Measurements from ENCODE around the gene RRH. TPM values are rescaled to one million over a fixed set of nuclear protein-coding genes. Genes with fewer than 3 reads are reported as not detected.
"Not testable (repeated sequence)": the region's sequence is repeated elsewhere in the genome, so short reads cannot be mapped to it uniquely, and the experiment has no call there.

Gene RRH
- total RNA-seq = 0.59 TPM in 1 of 2 replicates, not detected in the other

GRCh38 chr4:109827672-109828071 lies at the start of gene RRH:
Gene RRH, plus strand, starts transcription at chr4:109827972. Its CDS starts 56 bp downstream, at chr4:109828028.
- Mint-ChIP-seq H3K36me3 (ENCODE audit: low read depth) (peaks cover 25% of the 10 kb centered on the region), H3K27ac (no peak within 1 kb of the TSS), H3K27me3 (no peaks in the 10 kb centered on the region), H3K4me1 (no peaks in the 10 kb centered on the region), H3K9me3 (no peaks in the 10 kb centered on the region), H3K4me3 (no peak within 1 kb of the TSS)
- TF ChIP-seq CTCF (IDR thresholded peaks at IDR 0.05) = no peak
- POLR2A ChIA-PET = no interaction called here
- CTCF ChIA-PET = interaction anchor here (4.2 kb wide), 1 partner anchor 405 kb away, joined by 25 read pairs; no protein-coding TSS in a partner anchor
- ATAC-seq (ENCODE audit: low read depth) = no peak
- intact Hi-C loops (cut with micrococcal nuclease) = loop anchor here (5.0 kb wide), 1 partner anchor 150 kb away; no protein-coding TSS in a partner anchor
- DNase-seq = no peak

- H3K4me1 Mint-ChIP-seq; H3K27me3 Mint-ChIP-seq; H3K9me3 Mint-ChIP-seq; CTCF ChIA-PET; H3K27ac Mint-ChIP-seq; ATAC-seq (ENCODE audit: low read depth); intact Hi-C loops (cut with micrococcal nuclease); H3K4me3 Mint-ChIP-seq; POLR2A ChIA-PET; H3K36me3 Mint-ChIP-seq (ENCODE audit: low read depth); DNase-seq: not testable (repeated sequence)
Measured at GRCh38 chr4:109782092-109782491, 45.7 kb upstream of the RRH start.

GRCh38 chr4:109786846-109787245 lies 40.9 kb upstream of the RRH start:
- POLR2A ChIA-PET = no interaction called here
- Mint-ChIP-seq H3K27me3 (peaks cover 11% of the 10 kb centered on the region), H3K27ac (no peak overlapping the region), H3K4me3 (no peak overlapping the region), H3K4me1 (no peaks in the 10 kb centered on the region), H3K9me3 (peaks cover 5% of the 10 kb centered on the region), H3K36me3 (ENCODE audit: low read depth) (no peaks in the 10 kb centered on the region)
- ATAC-seq (ENCODE audit: low read depth) (no peak), DNase-seq (no peak)
- no peak for TF ChIP-seq CTCF (IDR thresholded peaks at IDR 0.05)
- intact Hi-C loops (cut with micrococcal nuclease) = no loop called here
- CTCF ChIA-PET = no interaction called here

GRCh38 chr4:109787807-109788206 lies 40.0 kb upstream of the RRH start:
- ChIA-PET POLR2A (no interaction called here), CTCF (no interaction called here)
- DNase-seq (no peak), ATAC-seq (ENCODE audit: low read depth) (no peak)
- Mint-ChIP-seq H3K4me3 (no peak overlapping the region), H3K27me3 (peaks cover 11% of the 10 kb centered on the region), H3K9me3 (peaks cover 5% of the 10 kb centered on the region), H3K4me1 (no peaks in the 10 kb centered on the region), H3K36me3 (ENCODE audit: low read depth) (no peaks in the 10 kb centered on the region), H3K27ac (no peak overlapping the region)
- intact Hi-C loops (cut with micrococcal nuclease) = no loop called here
- no peak for TF ChIP-seq CTCF (IDR thresholded peaks at IDR 0.05)

- no peak for TF ChIP-seq CTCF (IDR thresholded peaks at IDR 0.05)
- intact Hi-C loops (cut with micrococcal nuclease) = no loop called here
- Mint-ChIP-seq H3K9me3 (peaks cover 19% of the 10 kb centered on the region), H3K27ac (no peak overlapping the region), H3K4me1 (no peaks in the 10 kb centered on the region), H3K27me3 (peaks cover 25% of the 10 kb centered on the region), H3K36me3 (ENCODE audit: low read depth) (peaks cover 1% of the 10 kb centered on the region), H3K4me3 (no peak overlapping the region)
- CTCF ChIA-PET = no interaction called here
- POLR2A ChIA-PET = no interaction called here
- ATAC-seq (ENCODE audit: low read depth) (no peak), DNase-seq (no peak)
Measured at GRCh38 chr4:109795059-109795458, 32.7 kb upstream of the RRH start.

- peaks cover 18% of the 10 kb centered on the region for H3K9me3 Mint-ChIP-seq
- ChIA-PET POLR2A (no interaction called here), CTCF (no interaction called here)
- no peak overlapping the region for H3K4me3 Mint-ChIP-seq
- ATAC-seq (ENCODE audit: low read depth) (no peak), DNase-seq (no peak)
- intact Hi-C loops (cut with micrococcal nuclease) = no loop called here
- no peaks in the 10 kb centered on the region for H3K36me3 Mint-ChIP-seq (ENCODE audit: low read depth)
- H3K27ac Mint-ChIP-seq = no peak overlapping the region
- no peak for TF ChIP-seq CTCF (IDR thresholded peaks at IDR 0.05)
- H3K27me3 Mint-ChIP-seq = peaks cover 21% of the 10 kb centered on the region
- no peaks in the 10 kb centered on the region for H3K4me1 Mint-ChIP-seq
Measured at GRCh38 chr4:109798866-109799265, 28.9 kb upstream of the RRH start.
